Stromal cell of bone marrow (primary cell): ENCODE results near the gene SYNDIG1L.

Experiments
- DNase-seq: peaks from one replicate; pipeline ENCODE4 v3.0.0-alpha.2; 2012; ENCODE audit warnings: low read depth

The SYNDIG1L gene

GRCh38 chr14:74358176-74358829 lies 67.7 kb downstream of the SYNDIG1L start:
- no peak for DNase-seq

- DNase-seq = no peak
These were observed 68.4 kb downstream of the SYNDIG1L start for GRCh38 chr14:74357585-74357984.

GRCh38 chr14:74356892-74357575 lies 69.0 kb downstream of the SYNDIG1L start:
- no peak for DNase-seq
